ENCODE measurements around the gene DNAJC10.

The DNAJC10 gene

GRCh38 chr2:182745061-182745460 is 29.0 kb downstream of the DNAJC10 start:
- no peak for TF ChIP-seq GATA2 (IDR thresholded peaks at IDR 0.05; ENCODE audit: low read depth, low read length)
- TF ChIP-seq GATA3 (IDR thresholded peaks at IDR 0.05; ENCODE audit: low read depth, low read length), result no peak

GRCh38 chr2:182754231-182754630 is 38.2 kb downstream of the DNAJC10 start:
- TF ChIP-seq GATA2 (IDR thresholded peaks at IDR 0.05; ENCODE audit: low read depth, low read length) (no peak), GATA3 (IDR thresholded peaks at IDR 0.05; ENCODE audit: low read depth, low read length) (no peak)

- TF ChIP-seq GATA2 (IDR thresholded peaks at IDR 0.05; ENCODE audit: low read depth, low read length), result no peak
- TF ChIP-seq GATA3 (IDR thresholded peaks at IDR 0.05; ENCODE audit: low read depth, low read length), result no peak
Measured at GRCh38 chr2:182758379-182758778, 42.3 kb downstream of the DNAJC10 start.

GRCh38 chr2:182761903-182762302 is 45.8 kb downstream of the DNAJC10 start:
- TF ChIP-seq GATA2 (IDR thresholded peaks at IDR 0.05; ENCODE audit: low read depth, low read length) (no peak), GATA3 (IDR thresholded peaks at IDR 0.05; ENCODE audit: low read depth, low read length) (no peak)

GRCh38 chr2:182763311-182763912 is 47.4 kb downstream of the DNAJC10 start:
- no peak for TF ChIP-seq GATA2 (IDR thresholded peaks at IDR 0.05; ENCODE audit: low read depth, low read length)
- TF ChIP-seq GATA3 (IDR thresholded peaks at IDR 0.05; ENCODE audit: low read depth, low read length), result no peak

- TF ChIP-seq GATA2 (IDR thresholded peaks at IDR 0.05; ENCODE audit: low read depth, low read length), result no peak
- TF ChIP-seq GATA3 (IDR thresholded peaks at IDR 0.05; ENCODE audit: low read depth, low read length), result no peak
Measured at GRCh38 chr2:182766626-182767025, 50.6 kb downstream of the DNAJC10 start.

GRCh38 chr2:182767578-182767977 is 51.5 kb downstream of the DNAJC10 start:
- no peak for TF ChIP-seq GATA3 (IDR thresholded peaks at IDR 0.05; ENCODE audit: low read depth, low read length)
- TF ChIP-seq GATA2 (IDR thresholded peaks at IDR 0.05; ENCODE audit: low read depth, low read length), result no peak

- no peak for TF ChIP-seq GATA3 (IDR thresholded peaks at IDR 0.05; ENCODE audit: low read depth, low read length)
- TF ChIP-seq GATA2 (IDR thresholded peaks at IDR 0.05; ENCODE audit: low read depth, low read length), result no peak
Measured at GRCh38 chr2:182779323-182779722, 63.3 kb downstream of the DNAJC10 start.

GRCh38 chr2:182784058-182784706 is 68.1 kb downstream of the DNAJC10 start:
- no peak for TF ChIP-seq GATA2 (IDR thresholded peaks at IDR 0.05; ENCODE audit: low read depth, low read length)
- TF ChIP-seq GATA3 (IDR thresholded peaks at IDR 0.05; ENCODE audit: low read depth, low read length), result no peak

GRCh38 chr2:182784777-182785176 is 68.7 kb downstream of the DNAJC10 start:
- TF ChIP-seq GATA2 (IDR thresholded peaks at IDR 0.05; ENCODE audit: low read depth, low read length) (0 out of 2 replicates have a peak, but pooled peaks have one; percentile 29), GATA3 (IDR thresholded peaks at IDR 0.05; ENCODE audit: low read depth, low read length) (peak; percentile 74)

- no peak for TF ChIP-seq GATA3 (IDR thresholded peaks at IDR 0.05; ENCODE audit: low read depth, low read length)
- no peak for TF ChIP-seq GATA2 (IDR thresholded peaks at IDR 0.05; ENCODE audit: low read depth, low read length)
Measured at GRCh38 chr2:182792441-182792840, 76.4 kb downstream of the DNAJC10 start.

GRCh38 chr2:182798736-182799135 is 82.7 kb downstream of the DNAJC10 start:
- TF ChIP-seq GATA2 (IDR thresholded peaks at IDR 0.05; ENCODE audit: low read depth, low read length) (no peak), GATA3 (IDR thresholded peaks at IDR 0.05; ENCODE audit: low read depth, low read length) (no peak)

- TF ChIP-seq GATA2 (IDR thresholded peaks at IDR 0.05; ENCODE audit: low read depth, low read length) (no peak), GATA3 (IDR thresholded peaks at IDR 0.05; ENCODE audit: low read depth, low read length) (no peak)
Measured at GRCh38 chr2:182804128-182804527, 88.1 kb downstream of the DNAJC10 start.

GRCh38 chr2:182807319-182807718 is 91.3 kb downstream of the DNAJC10 start:
- TF ChIP-seq GATA3 (IDR thresholded peaks at IDR 0.05; ENCODE audit: low read depth, low read length) (no peak), GATA2 (IDR thresholded peaks at IDR 0.05; ENCODE audit: low read depth, low read length) (no peak)

- TF ChIP-seq GATA3 (IDR thresholded peaks at IDR 0.05; ENCODE audit: low read depth, low read length), result no peak
- no peak for TF ChIP-seq GATA2 (IDR thresholded peaks at IDR 0.05; ENCODE audit: low read depth, low read length)
Measured at GRCh38 chr2:182810087-182810486, 94.0 kb downstream of the DNAJC10 start.

All from SH-SY5Y (cell line).